CD4-positive, alpha-beta T cell treated with Interleukin-4 for 4 hours (primary cell): ENCODE data around the gene DUXA.
A peak's percentile ranks its signal among the peaks of the same experiment; 100 is the strongest.
"Not testable (repeated sequence)": the region's sequence is repeated elsewhere in the genome, so short reads cannot be mapped to it uniquely, and the experiment has no call there.

Source experiments
- DNase-seq: peaks from one replicate; pipeline ENCODE4 v3.0.0-alpha.2; 2020

The DUXA gene

GRCh38 chr19:57167385-57167784 is at the start of gene DUXA:
Gene DUXA (minus strand): TSS chr19:57167485. CDS start chr19:57167443, 42 bp downstream.
- DNase-seq: no peak

- no peak for DNase-seq
Measured at GRCh38 chr19:57212109-57212508, 44.8 kb upstream of the DUXA start.

- DNase-seq: no peak
Measured at GRCh38 chr19:57210381-57210780, 43.1 kb upstream of the DUXA start.

GRCh38 chr19:57202160-57202559 is 34.9 kb upstream of the DUXA start:
- no peak for DNase-seq

- DNase-seq: not testable (repeated sequence)
Measured at GRCh38 chr19:57197874-57198273, 30.6 kb upstream of the DUXA start.

GRCh38 chr19:57192993-57193392 is 25.7 kb upstream of the DUXA start:
- peak; percentile 10 for DNase-seq

GRCh38 chr19:57192077-57192420 is 24.8 kb upstream of the DUXA start:
- no peak for DNase-seq

- peak; percentile 90 for DNase-seq
Measured at GRCh38 chr19:57191141-57192076, 24.1 kb upstream of the DUXA start, which contains the start of gene ZNF264. Gene ZNF264 (plus strand): TSS chr19:57191500. CDS start chr19:57191914, 414 bp downstream.

GRCh38 chr19:57190301-57190700 is 23.0 kb upstream of the DUXA start:
- DNase-seq: no peak

GRCh38 chr19:57171551-57172081 is 4.3 kb upstream of the DUXA start:
- peak; percentile 41 for DNase-seq

- no peak for DNase-seq
Measured at GRCh38 chr19:57165846-57166245, 1.4 kb downstream of the DUXA start.

- DNase-seq: no peak
Measured at GRCh38 chr19:57161985-57162539, 5.2 kb downstream of the DUXA start.

GRCh38 chr19:57152921-57153320 is 14.4 kb downstream of the DUXA start:
- no peak for DNase-seq

GRCh38 chr19:57141699-57142098 is 25.6 kb downstream of the DUXA start:
- no peak for DNase-seq

GRCh38 chr19:57135797-57136196 is 31.5 kb downstream of the DUXA start:
- no peak for DNase-seq

GRCh38 chr19:57127403-57127802 is 39.9 kb downstream of the DUXA start:
- not testable (repeated sequence) for DNase-seq

GRCh38 chr19:57123882-57124281 is 43.4 kb downstream of the DUXA start:
- DNase-seq: no peak

GRCh38 chr19:57118848-57119247 is 48.4 kb downstream of the DUXA start:
- DNase-seq: no peak

GRCh38 chr19:57113501-57113900 is 53.8 kb downstream of the DUXA start:
- DNase-seq: not testable (repeated sequence)

GRCh38 chr19:57111329-57111644 is 56.0 kb downstream of the DUXA start:
- no peak for DNase-seq

- no peak for DNase-seq
Measured at GRCh38 chr19:57110592-57111328, 56.5 kb downstream of the DUXA start.

GRCh38 chr19:57106722-57107235 is 60.5 kb downstream of the DUXA start:
- DNase-seq: no peak
